Stomach (tissue), 4 donors: Measurements from ENCODE around the gene RACGAP1.

ENCODE experiments used
- CTCF ChIP-seq, 7 experiments: fragments of 450-650 bp in 4 of 7; fragments of 200-600 bp in 3 of 7; sonication (generic) in 3 of 7; IDR thresholded peaks; one replicate each; pipeline ENCODE4 v1.5.1; 2016 to 2019; ENCODE audit warnings: antibody characterized with exemption in 7 of 7, control low read depth in 2 of 7, mild to moderate bottlenecking in 1 of 7
- EP300 ChIP-seq: sonication (generic); formaldehyde crosslinking; IDR thresholded peaks from one replicate; pipeline ENCODE4 v1.6.1; 2017; ENCODE audit warnings: antibody characterized with exemption
- POLR2AphosphoS5 ChIP-seq, 3 donors: sonication (generic); formaldehyde crosslinking; IDR thresholded peaks; one replicate each; pipeline ENCODE4 v1.6.1; 2016; ENCODE audit warnings: antibody characterized with exemption in 3 of 3

- no peak for TF ChIP-seq CTCF (IDR thresholded peaks at IDR 0.05)
- TF ChIP-seq POLR2AphosphoS5 (IDR thresholded peaks at IDR 0.05): no peak
- TF ChIP-seq EP300: no peak
These were observed 17.4 kb upstream of the RACGAP1 start for GRCh38 chr12:50042693-50043092.
